K562 (cell line): ENCODE measurements around the gene MBOAT2. TPM values are rescaled to one million over a fixed set of nuclear protein-coding genes. Genes with fewer than 3 reads are reported as not detected.

Experiments used
- ATAC-seq: fragments of 200-7000 bp; cut with Tn5 transposase; 3 replicates; pipeline ENCODE4 v1.9.1; 2020; ENCODE audit warnings: moderate library complexity
- BruUV-seq: library from RNA; stranded (reverse); fragments of 400-500 nt; replicated peaks from 2 replicates; lab custom pipeline; 2021; lab: Mats Ljungman, UMichigan
- CTCF ChIA-PET: fragments of 300-600 bp; formaldehyde crosslinking; extraction: SDS; loops from one replicate; lab custom pipeline; 2021; ENCODE audit warnings: low intra/inter-chr PET ratio; lab: Yijun Ruan, JAX
- POLR2A ChIA-PET: fragments of 300-600, 350-650 bp; sonication (Branson Sonifier 250); formaldehyde crosslinking; extraction: SDS; loops from one replicate; lab custom pipeline; 2021; ENCODE audit warnings: antibody characterized with exemption, inconsistent platforms; lab: Yijun Ruan, JAX
- DNase-seq, 4 experiments: peaks; one replicate each; pipeline versions ENCODE4 v3.0.0 to v3.0.0-alpha.2; 2011 to 2018; ENCODE audit warnings: low spot score in 3 of 4, mixed read lengths in 3 of 4; ENCODE audit errors: extremely low read depth in 1 of 4
- FAIRE-seq: peaks from 2 replicates; lab custom pipeline; 2011; peaks lifted over from hg19 to GRCh38; lab: Jason Lieb, UNC
- H2AFZ ChIP-seq: 2 replicates; pipeline ENCODE4 v1.6.0; 2011; ENCODE audit warnings: low read depth, low read length, control low read depth, inconsistent platforms
- H3K27ac ChIP-seq: fragments of 200-600 bp; 3 replicates; pipeline ENCODE4 v1.8.0; 2011; ENCODE audit warnings: low read depth, mild to moderate bottlenecking, control low read depth, inconsistent platforms, low read length, moderate library complexity, mixed read lengths; ENCODE audit errors: extremely low read depth
- H3K27me3 ChIP-seq, 2 experiments: fragments of 300-600 bp in 1 of 2; 2 replicates in 1 of 2; 3 replicates in 1 of 2; pipeline versions ENCODE4 v1.6.0 to v1.8.0; 2011; ENCODE audit warnings: inconsistent platforms in 2 of 2, low read length in 2 of 2, mild to moderate bottlenecking in 1 of 2, mixed read lengths in 1 of 2, moderate library complexity in 1 of 2; ENCODE audit not compliant: control insufficient read depth in 2 of 2, insufficient read depth in 2 of 2
- H3K36me3 ChIP-seq: fragments of 300-600 bp; 3 replicates; pipeline ENCODE4 v1.8.0; 2011; ENCODE audit warnings: mild to moderate bottlenecking, low read length, inconsistent platforms; ENCODE audit not compliant: control insufficient read depth, insufficient read depth
- H3K4me1 ChIP-seq, 2 experiments: fragments of 200-600 bp in 1 of 2; replicated peaks in 1 of 2; 2 replicates in 1 of 2; 3 replicates in 1 of 2; pipeline versions ENCODE4 v1.5.1 to v1.8.0; 2011; ENCODE audit warnings: inconsistent platforms in 2 of 2, low read length in 2 of 2, mild to moderate bottlenecking in 1 of 2, mixed read lengths in 1 of 2, moderate library complexity in 1 of 2; ENCODE audit not compliant: control insufficient read depth in 2 of 2, insufficient read depth in 2 of 2
- H3K4me2 ChIP-seq: 2 replicates; pipeline ENCODE4 v1.6.1; 2011; ENCODE audit warnings: low read length, control low read depth, inconsistent platforms, mixed read lengths; ENCODE audit not compliant: insufficient read depth
- H3K4me3 ChIP-seq: fragments of 200-600 bp; sonication (generic), shearing (Covaris generic); 2 replicates; pipeline ENCODE4 v1.5.1; 2016; ENCODE audit warnings: control low read depth, inconsistent platforms
- H3K79me2 ChIP-seq: fragments of 200-600 bp; 3 replicates; pipeline ENCODE4 v1.8.0; 2011; ENCODE audit warnings: low read length, inconsistent platforms; ENCODE audit not compliant: control insufficient read depth, insufficient read depth
- H3K9ac ChIP-seq, 2 experiments: 2 replicates each; pipeline versions ENCODE4 v1.6.0 to v1.6.1; 2011; ENCODE audit warnings: low read depth in 2 of 2, low read length in 2 of 2, control low read depth in 1 of 2, inconsistent platforms in 1 of 2, mild to moderate bottlenecking in 1 of 2, mixed read lengths in 1 of 2; ENCODE audit not compliant: insufficient read depth in 1 of 2
- H3K9me1 ChIP-seq: one replicate; pipeline ENCODE4 v1.6.0; 2011; ENCODE audit warnings: inconsistent platforms, mild to moderate bottlenecking, low read length, moderate library complexity; ENCODE audit not compliant: control insufficient read depth, insufficient read depth
- H3K9me3 ChIP-seq: replicated peaks from 2 replicates; pipeline ENCODE4 v1.5.1; 2011; ENCODE audit warnings: low read depth, low read length, inconsistent platforms; ENCODE audit not compliant: control insufficient read depth, insufficient read depth
- H4K20me1 ChIP-seq: replicated peaks from 2 replicates; pipeline ENCODE4 v1.6.1; 2011; ENCODE audit warnings: low read length, inconsistent platforms, mixed read lengths; ENCODE audit not compliant: control insufficient read depth, insufficient read depth
- C11orf30 ChIP-seq: fragments of 450-650 bp; IDR thresholded peaks from 2 replicates; pipeline ENCODE4 v1.6.1; 2016; ENCODE audit warnings: low read depth, mild to moderate bottlenecking
- MAFG ChIP-seq: fragments of 450-650 bp; conservative IDR thresholded peaks from 2 replicates; pipeline ENCODE4 v1.6.1; 2016; ENCODE audit warnings: missing genetic modification characterization, missing compliant biosample characterization
- NCOA2 ChIP-seq, 2 experiments: fragments of 450-650 bp; IDR thresholded peaks; 2 replicates each; pipeline ENCODE4 v1.6.1; 2018; ENCODE audit warnings: mild to moderate bottlenecking in 2 of 2, moderate library complexity in 1 of 2; ENCODE audit not compliant: partially characterized antibody in 2 of 2
- ZNF316 ChIP-seq: fragments of 450-650 bp; IDR thresholded peaks from 2 replicates; pipeline ENCODE4 v1.6.1; 2016
- ZNF696 ChIP-seq: fragments of 250-450 bp; sonication (Bioruptor Pico); conservative IDR thresholded peaks from 2 replicates; pipeline ENCODE4 v1.4.0; 2020; ENCODE audit warnings: mild to moderate bottlenecking, moderate library complexity
- WGBS: fragments of 100-300 bp; shearing (Covaris generic); methylation state at CpG from one replicate; pipeline ENCODE4 v1.1.6; 2016; ENCODE audit warnings: low coverage, mixed read lengths; ENCODE audit not compliant: insufficient coverage; ENCODE audit errors: missing lambda C conversion rate; 5-methylcytosine and 5-hydroxymethylcytosine counted together
- in situ Hi-C: fragments of 300-500 bp; cut with MboI; formaldehyde crosslinking; loops from 4 replicates; pipeline ENCODE4 v1.15.0; 2018; ENCODE audit warnings: inconsistent platforms, mixed read lengths
- intact Hi-C: fragments of 100-400 bp; cut with micrococcal nuclease; formaldehyde crosslinking; loops from 2 replicates; pipeline ENCODE4 v1.14.2; 2022
- polyA plus RNA-seq, 8 experiments: library from polyadenylated mRNA; depleted of rRNA in 4 of 8; stranded (reverse) in 5 of 8; unstranded in 3 of 8; fragments of >200 nt; fragmentation: Nextera tagmentation in 2 of 8; fragmentation: Illumina TruSeq in 1 of 8; extraction: Ambion mirVana in 2 of 8; extraction: Trizol in 1 of 8; gene quantifications; 2 replicates each; pipeline versions ENCODE4 v1.2.1 to v1.2.3, GENCODE V29; 2011 to 2014; ENCODE audit warnings: inconsistent platforms in 1 of 8, missing spikeins in 1 of 8
- total RNA-seq, 7 experiments: library from RNA; depleted of rRNA in 6 of 7; stranded (reverse); fragments of >200 nt in 6 of 7; fragmentation: Illumina TruSeq in 2 of 7; extraction: Trizol in 2 of 7; gene quantifications; 2 replicates each; pipeline versions ENCODE4 v1.2.1 to v1.2.3, GENCODE V29; 2011 to 2021; ENCODE audit warnings: low replicate concordance in 1 of 7
- TF ChIP-seq, protein P1 (sequence below): conservative IDR thresholded peaks from 2 replicates; pipeline ENCODE4 v1.6.1; 2011; ENCODE audit warnings: low read depth, mild to moderate bottlenecking, low read length; ENCODE audit not compliant: control insufficient read depth

MBOAT2 gene
- total and polyA plus RNA-seq, 9 of the 15 experiments (the other 6 are each of a cell fraction or from before 2014, with no cell fraction given) = 8.4 to 122 (median 27.6) TPM

- Histone ChIP-seq H3K79me2 (no peaks in the 10 kb centered on the region), H3K4me2 (no peak overlapping the region), H2AFZ (no peak overlapping the region), H3K9ac (no peak overlapping the region), H3K9me3 (no peaks in the 10 kb centered on the region), H3K27ac (no peak overlapping the region)
- FAIRE-seq (no peak), ATAC-seq (no peak), DNase-seq (no peak)
- intact Hi-C loops = no loop called here
- in situ Hi-C loops = no loop called here
- CTCF ChIA-PET = no interaction called here
- WGBS = 33% methylated on average over 7 of the region's 7 CpGs
- TF ChIP-seq MAFG (tag) = peak; percentile 61
- TF ChIP-seq ZNF316 = peak; percentile 78
- TF ChIP-seq ZNF696 = no peak
- peak; percentile 35; the same call in 1 of the 2 replicates for TF ChIP-seq C11orf30
- TF ChIP-seq, protein P1, sequence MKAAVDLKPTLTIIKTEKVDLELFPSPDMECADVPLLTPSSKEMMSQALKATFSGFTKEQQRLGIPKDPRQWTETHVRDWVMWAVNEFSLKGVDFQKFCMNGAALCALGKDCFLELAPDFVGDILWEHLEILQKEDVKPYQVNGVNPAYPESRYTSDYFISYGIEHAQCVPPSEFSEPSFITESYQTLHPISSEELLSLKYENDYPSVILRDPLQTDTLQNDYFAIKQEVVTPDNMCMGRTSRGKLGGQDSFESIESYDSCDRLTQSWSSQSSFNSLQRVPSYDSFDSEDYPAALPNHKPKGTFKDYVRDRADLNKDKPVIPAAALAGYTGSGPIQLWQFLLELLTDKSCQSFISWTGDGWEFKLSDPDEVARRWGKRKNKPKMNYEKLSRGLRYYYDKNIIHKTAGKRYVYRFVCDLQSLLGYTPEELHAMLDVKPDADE = no peak
- TF ChIP-seq NCOA2 (IDR thresholded peaks at IDR 0.05; ENCODE audit: partially characterized antibody in 2 of 2) = no peak
- TF ChIP-seq, all 486 proteins: peak for 3
- Histone ChIP-seq H3K27me3 (no peaks in the 10 kb centered on the region), H3K9me1 (no peaks in the 10 kb centered on the region), H3K4me3 (no peak overlapping the region), H3K36me3 (no peaks in the 10 kb centered on the region), H4K20me1 (no peaks in the 10 kb centered on the region), H3K4me1 (peaks cover 0 to 4% of the 10 kb centered on the region in 2 experiments; a peak in 2 of 5 replicates)
- no TSS peak for BruUV-seq
- POLR2A ChIA-PET = no interaction called here
These were observed 42.1 kb upstream of the MBOAT2 start for GRCh38 chr2:9045595-9045994.
